Loucy (cell line): ENCODE measurements around the gene H1-8.

ENCODE experiments used
- H2AFZ ChIP-seq: fragments of 200-600 bp; sonication (generic); 2 replicates; pipeline ENCODE4 v1.6.0; 2016; ENCODE audit warnings: antibody characterized with exemption, mild to moderate bottlenecking, low read length, moderate library complexity
- H3F3A ChIP-seq: fragments of 200-600 bp; 2 replicates; pipeline ENCODE4 v1.6.0; 2016; ENCODE audit warnings: antibody characterized with exemption, low read depth, mild to moderate bottlenecking
- H3K27me3 ChIP-seq: fragments of 200-600 bp; sonication (generic); 2 replicates; pipeline ENCODE4 v1.6.1; 2014; ENCODE audit warnings: low read length, mild to moderate bottlenecking; ENCODE audit not compliant: insufficient read depth, poor library complexity, severe bottlenecking
- H3K36me3 ChIP-seq: fragments of 200-600 bp; sonication (generic); 2 replicates; pipeline ENCODE4 v1.6.1; 2016; ENCODE audit warnings: low read length; ENCODE audit not compliant: insufficient read depth
- H3K4me1 ChIP-seq: fragments of 200-600 bp; sonication (generic); 2 replicates; pipeline ENCODE4 v1.5.1; 2014; ENCODE audit warnings: low read length, mild to moderate bottlenecking; ENCODE audit not compliant: insufficient read depth, poor library complexity, severe bottlenecking
- H3K4me2 ChIP-seq: fragments of 200-600 bp; sonication (generic); 2 replicates; pipeline ENCODE4 v1.6.0; 2014; ENCODE audit warnings: antibody characterized with exemption, low read length, low read depth, mild to moderate bottlenecking; ENCODE audit not compliant: poor library complexity, severe bottlenecking
- H3K4me3 ChIP-seq: fragments of 200-600 bp; sonication (generic); 2 replicates; pipeline ENCODE4 v1.5.1; 2014; ENCODE audit warnings: low read length, mild to moderate bottlenecking, mixed read lengths; ENCODE audit not compliant: poor library complexity, severe bottlenecking
- H3K79me2 ChIP-seq: fragments of 200-600 bp; sonication (generic); 2 replicates; pipeline ENCODE4 v1.6.1; 2014; ENCODE audit warnings: low read length; ENCODE audit not compliant: insufficient read depth
- H3K9ac ChIP-seq: fragments of 200-600 bp; sonication (generic); 2 replicates; pipeline ENCODE4 v1.6.0; 2014; ENCODE audit warnings: mild to moderate bottlenecking, low read depth, low read length, moderate library complexity; ENCODE audit not compliant: poor library complexity, severe bottlenecking
- H3K9me2 ChIP-seq: fragments of 200-600 bp; sonication (generic); replicated peaks from 2 replicates; pipeline ENCODE4 v1.6.1; 2016; ENCODE audit warnings: low read depth, low read length, mixed read lengths
- H3K9me3 ChIP-seq: fragments of 200-600 bp; sonication (generic); 2 replicates; pipeline ENCODE4 v1.6.1; 2014; ENCODE audit warnings: mild to moderate bottlenecking, antibody characterized with exemption, low read length, low read depth; ENCODE audit not compliant: insufficient read depth
- H4K20me1 ChIP-seq: fragments of 200-600 bp; sonication (generic); 2 replicates; pipeline ENCODE4 v1.6.0; 2014; ENCODE audit warnings: antibody characterized with exemption, low read length, mild to moderate bottlenecking; ENCODE audit not compliant: insufficient read depth, poor library complexity, severe bottlenecking
- EZH2phosphoT487 ChIP-seq: fragments of 200-600 bp; IDR thresholded peaks from 2 replicates; pipeline ENCODE4 v1.6.1; 2018; ENCODE audit warnings: antibody characterized with exemption, mild to moderate bottlenecking, moderate library complexity, borderline replicate concordance
- TF ChIP-seq, protein P1 (sequence below): fragments of 200-600 bp; sonication (generic); conservative IDR thresholded peaks from 2 replicates; pipeline ENCODE4 v1.5.1; 2014; ENCODE audit warnings: mild to moderate bottlenecking, antibody characterized with exemption, low read length

Gene H1-8

DNA sequence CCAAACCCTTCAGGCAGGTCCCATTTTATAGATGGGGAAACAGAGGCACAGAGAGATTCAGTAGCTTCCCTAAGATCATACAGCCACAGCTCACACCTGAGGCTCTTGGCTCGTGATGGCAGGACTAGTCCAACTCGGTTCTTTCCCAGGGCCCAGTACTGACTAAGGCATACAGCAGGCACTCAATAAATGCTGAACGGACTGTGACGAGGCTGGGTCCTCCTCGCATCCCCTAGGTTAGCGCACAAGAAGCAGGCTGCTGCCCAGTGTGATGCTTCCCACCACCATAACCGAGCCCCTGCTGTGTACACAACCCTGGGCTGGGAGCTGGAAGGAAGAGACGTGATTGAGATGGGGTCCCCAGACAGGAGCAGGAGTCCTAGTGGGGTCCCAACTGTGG lies 38.6 kb downstream of the H1-8 start:
- TF ChIP-seq, protein P1, sequence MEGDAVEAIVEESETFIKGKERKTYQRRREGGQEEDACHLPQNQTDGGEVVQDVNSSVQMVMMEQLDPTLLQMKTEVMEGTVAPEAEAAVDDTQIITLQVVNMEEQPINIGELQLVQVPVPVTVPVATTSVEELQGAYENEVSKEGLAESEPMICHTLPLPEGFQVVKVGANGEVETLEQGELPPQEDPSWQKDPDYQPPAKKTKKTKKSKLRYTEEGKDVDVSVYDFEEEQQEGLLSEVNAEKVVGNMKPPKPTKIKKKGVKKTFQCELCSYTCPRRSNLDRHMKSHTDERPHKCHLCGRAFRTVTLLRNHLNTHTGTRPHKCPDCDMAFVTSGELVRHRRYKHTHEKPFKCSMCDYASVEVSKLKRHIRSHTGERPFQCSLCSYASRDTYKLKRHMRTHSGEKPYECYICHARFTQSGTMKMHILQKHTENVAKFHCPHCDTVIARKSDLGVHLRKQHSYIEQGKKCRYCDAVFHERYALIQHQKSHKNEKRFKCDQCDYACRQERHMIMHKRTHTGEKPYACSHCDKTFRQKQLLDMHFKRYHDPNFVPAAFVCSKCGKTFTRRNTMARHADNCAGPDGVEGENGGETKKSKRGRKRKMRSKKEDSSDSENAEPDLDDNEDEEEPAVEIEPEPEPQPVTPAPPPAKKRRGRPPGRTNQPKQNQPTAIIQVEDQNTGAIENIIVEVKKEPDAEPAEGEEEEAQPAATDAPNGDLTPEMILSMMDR: no peak
- no peak for TF ChIP-seq EZH2phosphoT487
- H3K4me3 ChIP-seq: no peak overlapping the region
- H3K4me1 ChIP-seq: peaks cover 25% of the 10 kb centered on the region
- H3K36me3 ChIP-seq: peaks cover 72% of the 10 kb centered on the region; the same call in 1 of the 2 replicates
- no peaks in the 10 kb centered on the region for H3K9me3 ChIP-seq
- no peaks in the 10 kb centered on the region for H3K27me3 ChIP-seq
- no peaks in the 10 kb centered on the region for H3K9me2 ChIP-seq
- H3K9ac ChIP-seq: no peak overlapping the region
- no peaks in the 10 kb centered on the region for H3K79me2 ChIP-seq
- no peak overlapping the region for H3K4me2 ChIP-seq
- H3F3A ChIP-seq: no peaks in the 10 kb centered on the region
- H2AFZ ChIP-seq: no peak overlapping the region
- H4K20me1 ChIP-seq: no peaks in the 10 kb centered on the region

DNA sequence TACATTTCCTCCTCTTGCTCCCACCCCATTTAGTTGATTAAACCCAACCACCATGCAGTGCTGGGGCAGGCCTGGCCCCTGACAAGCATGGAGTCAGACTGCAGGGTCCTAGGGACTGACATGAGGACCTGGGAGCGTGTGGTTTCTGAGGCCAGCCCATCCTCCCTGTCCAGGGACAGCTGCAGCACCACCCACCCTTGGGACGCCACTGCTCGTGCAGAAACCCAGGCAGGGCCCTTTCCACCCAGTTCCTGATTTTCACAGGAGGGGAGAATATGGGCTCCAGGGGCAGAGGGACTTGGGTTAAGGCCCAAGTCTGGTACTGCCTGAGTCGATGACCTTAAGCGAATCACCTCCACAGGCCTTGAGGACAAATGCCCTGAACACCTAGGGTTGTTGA lies 39.8 kb downstream of the H1-8 start:
- H2AFZ ChIP-seq: no peak overlapping the region
- no peak for TF ChIP-seq EZH2phosphoT487
- TF ChIP-seq, protein P1: no peak
- no peaks in the 10 kb centered on the region for H3F3A ChIP-seq
- peaks cover 79% of the 10 kb centered on the region; the same call in 1 of the 2 replicates for H3K36me3 ChIP-seq
- H3K9ac ChIP-seq: no peak overlapping the region
- H3K9me2 ChIP-seq: no peaks in the 10 kb centered on the region
- no peaks in the 10 kb centered on the region for H3K27me3 ChIP-seq
- no peaks in the 10 kb centered on the region for H3K79me2 ChIP-seq
- H4K20me1 ChIP-seq: no peaks in the 10 kb centered on the region
- no peaks in the 10 kb centered on the region for H3K9me3 ChIP-seq
- peaks cover 15% of the 10 kb centered on the region for H3K4me1 ChIP-seq
- no peak overlapping the region for H3K4me3 ChIP-seq
- no peak overlapping the region for H3K4me2 ChIP-seq

DNA sequence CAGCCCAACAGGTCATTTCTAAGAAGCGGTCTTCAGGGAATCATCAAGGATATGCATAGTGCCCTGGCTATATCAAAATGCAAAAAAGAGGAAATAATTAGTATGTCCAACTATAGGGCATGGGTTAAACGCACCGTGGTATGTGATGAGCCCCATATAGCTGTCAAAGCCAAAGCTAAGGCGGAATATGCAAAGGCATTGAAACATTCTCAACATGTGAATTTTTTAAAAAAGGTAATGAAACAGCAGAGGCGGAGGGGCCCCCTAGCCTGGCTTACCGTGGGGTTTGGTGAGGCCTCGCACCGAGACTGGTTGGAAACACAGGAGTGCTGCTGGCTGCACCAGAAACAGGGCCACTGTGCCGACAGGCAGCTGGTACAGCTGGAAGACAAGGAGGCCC lies 40.3 kb downstream of the H1-8 start:
- peaks cover 83% of the 10 kb centered on the region; the same call in 1 of the 2 replicates for H3K36me3 ChIP-seq
- no peaks in the 10 kb centered on the region for H3F3A ChIP-seq
- no peak overlapping the region for H3K4me3 ChIP-seq
- H3K79me2 ChIP-seq: 0 out of 2 replicates have a peak, but pooled peaks cover under 1% of the 10 kb centered on the region
- H3K9ac ChIP-seq: no peak overlapping the region
- peaks cover 10% of the 10 kb centered on the region for H3K4me1 ChIP-seq
- no peaks in the 10 kb centered on the region for H3K9me2 ChIP-seq
- no peaks in the 10 kb centered on the region for H4K20me1 ChIP-seq
- no peak overlapping the region for H2AFZ ChIP-seq
- H3K4me2 ChIP-seq: no peak overlapping the region
- H3K27me3 ChIP-seq: no peaks in the 10 kb centered on the region
- H3K9me3 ChIP-seq: no peaks in the 10 kb centered on the region
- no peak for TF ChIP-seq EZH2phosphoT487

DNA sequence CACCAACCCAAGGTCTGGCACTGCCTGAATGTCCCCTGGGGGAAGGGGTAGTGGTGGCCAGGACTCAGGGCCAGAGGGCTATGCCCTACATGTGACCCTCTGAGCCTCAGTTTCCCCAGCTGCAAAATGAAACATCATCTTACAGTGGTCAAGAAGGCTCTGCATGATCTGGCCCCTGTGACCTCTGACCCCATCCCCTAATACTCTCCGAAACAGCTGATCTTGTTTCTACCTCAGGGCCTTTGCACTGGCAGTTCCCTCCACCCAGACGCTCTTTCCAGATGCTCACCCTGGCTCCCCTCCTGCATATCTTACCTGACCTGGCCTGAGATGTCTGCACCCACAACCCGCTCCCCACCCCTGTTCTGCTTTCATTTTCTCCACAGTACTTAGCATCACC lies 41.7 kb downstream of the H1-8 start:
- Histone ChIP-seq H4K20me1 (no peaks in the 10 kb centered on the region), H2AFZ (no peak overlapping the region), H3K4me1 (no peaks in the 10 kb centered on the region), H3K4me2 (no peak overlapping the region), H3K36me3 (peaks cover 93% of the 10 kb centered on the region; the same call in 1 of the 2 replicates), H3K9me3 (no peaks in the 10 kb centered on the region), H3K9ac (no peak overlapping the region), H3K9me2 (no peaks in the 10 kb centered on the region), H3F3A (no peaks in the 10 kb centered on the region), H3K27me3 (no peaks in the 10 kb centered on the region), H3K79me2 (peaks cover 12% of the 10 kb centered on the region), H3K4me3 (no peak overlapping the region)
- TF ChIP-seq, protein P1: no peak
- no peak for TF ChIP-seq EZH2phosphoT487
